Lower leg skin (tissue), 4 donors: Measurements from ENCODE around the gene RBPJ. TPM values are rescaled to one million over a fixed set of nuclear protein-coding genes. Genes with fewer than 3 reads are reported as not detected.

Experiments
- DNase-seq, 2 donors: peaks; one replicate each; pipeline ENCODE4 v3.0.0-alpha.2; 2019; ENCODE audit warnings: low spot score in 2 of 2
- H3K4me3 ChIP-seq: fragments of 200-600 bp; sonication (generic); 2 replicates; pipeline ENCODE4 v1.5.1; 2017; ENCODE audit warnings: mild to moderate bottlenecking, low read depth; ENCODE audit not compliant: poor library complexity, severe bottlenecking
- POLR2A ChIP-seq, 2 donors: fragments of 450-650 bp; IDR thresholded peaks; one replicate each; pipeline ENCODE4 v1.6.1; 2016 to 2017; ENCODE audit warnings: antibody characterized with exemption in 2 of 2, mild to moderate bottlenecking in 1 of 2, moderate library complexity in 1 of 2
- WGBS, 2 donors: methylation state at CpG; one replicate each; pipeline ENCODE4 v1.1.5; 2018; 5-methylcytosine and 5-hydroxymethylcytosine counted together
- intact Hi-C: fragments of 100-400 bp; cut with DNase I; formaldehyde crosslinking; loops from one replicate; pipeline ENCODE4 v1.15.0; 2023; ENCODE audit warnings: low total_unique reads
- total RNA-seq, 4 donors: library from RNA; depleted of rRNA; stranded (reverse); fragments of >200 nt; gene quantifications; one replicate each; pipeline ENCODE4 v1.1.0, GENCODE V29; 2016
- TF ChIP-seq, protein P1 (sequence below), 3 donors: fragments of 450-650 bp; IDR thresholded peaks; one replicate each; pipeline ENCODE4 v1.5.1; 2016; ENCODE audit warnings: antibody characterized with exemption in 3 of 3, mild to moderate bottlenecking in 3 of 3, moderate library complexity in 2 of 3

RBPJ gene
- total RNA-seq, 4 donors from 2014 or later, result 41.1 to 48.3 (median 45.5) TPM

DNA sequence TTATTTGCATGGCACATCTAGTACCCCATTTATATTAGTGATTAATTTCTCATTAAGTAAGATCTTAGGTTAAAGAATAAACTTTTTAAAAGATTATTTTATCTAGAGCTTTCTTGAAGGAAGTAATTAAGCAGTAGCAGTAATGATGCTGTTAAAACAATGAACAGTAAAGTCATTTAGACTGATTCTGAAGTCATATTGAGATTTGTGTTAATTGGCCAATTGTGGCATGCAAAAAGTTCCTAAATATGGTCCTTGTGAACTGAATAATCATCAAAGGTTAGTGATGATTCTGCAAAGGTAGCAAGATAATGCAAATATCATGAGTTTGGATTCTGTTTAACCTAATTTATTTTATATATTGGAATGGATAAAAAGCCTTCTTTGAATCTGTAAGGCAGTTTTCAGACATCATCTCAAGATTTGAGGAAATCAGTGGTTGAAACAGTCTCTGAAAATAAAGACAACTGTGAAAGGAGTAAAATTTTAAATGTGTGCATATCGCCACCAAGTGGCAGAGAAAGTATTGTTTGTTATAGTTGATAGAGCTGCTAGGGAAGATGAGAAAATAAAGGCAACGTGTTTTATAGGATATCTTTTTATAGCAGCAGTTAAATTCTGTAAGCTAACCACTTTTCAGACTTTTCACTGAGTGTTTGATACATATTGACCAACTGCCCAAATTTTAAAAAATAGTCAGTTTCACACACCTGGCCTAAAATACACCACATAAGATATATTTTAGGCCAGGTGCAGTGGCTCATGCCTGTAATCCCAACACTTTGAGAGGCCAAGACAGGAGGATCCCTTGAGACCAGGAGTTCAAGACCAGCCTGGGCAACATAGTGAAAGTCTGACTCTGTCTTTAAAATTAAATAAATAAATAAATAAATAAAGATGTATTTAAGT lies 89.8 kb downstream of the RBPJ start:
- peak in 1 of 2 donors; percentile 36 for DNase-seq
- intact Hi-C loops, result no loop called here
- WGBS, 2 donors, result 4 to 5% methylated on average over 2 of the region's 2 CpGs

DNA sequence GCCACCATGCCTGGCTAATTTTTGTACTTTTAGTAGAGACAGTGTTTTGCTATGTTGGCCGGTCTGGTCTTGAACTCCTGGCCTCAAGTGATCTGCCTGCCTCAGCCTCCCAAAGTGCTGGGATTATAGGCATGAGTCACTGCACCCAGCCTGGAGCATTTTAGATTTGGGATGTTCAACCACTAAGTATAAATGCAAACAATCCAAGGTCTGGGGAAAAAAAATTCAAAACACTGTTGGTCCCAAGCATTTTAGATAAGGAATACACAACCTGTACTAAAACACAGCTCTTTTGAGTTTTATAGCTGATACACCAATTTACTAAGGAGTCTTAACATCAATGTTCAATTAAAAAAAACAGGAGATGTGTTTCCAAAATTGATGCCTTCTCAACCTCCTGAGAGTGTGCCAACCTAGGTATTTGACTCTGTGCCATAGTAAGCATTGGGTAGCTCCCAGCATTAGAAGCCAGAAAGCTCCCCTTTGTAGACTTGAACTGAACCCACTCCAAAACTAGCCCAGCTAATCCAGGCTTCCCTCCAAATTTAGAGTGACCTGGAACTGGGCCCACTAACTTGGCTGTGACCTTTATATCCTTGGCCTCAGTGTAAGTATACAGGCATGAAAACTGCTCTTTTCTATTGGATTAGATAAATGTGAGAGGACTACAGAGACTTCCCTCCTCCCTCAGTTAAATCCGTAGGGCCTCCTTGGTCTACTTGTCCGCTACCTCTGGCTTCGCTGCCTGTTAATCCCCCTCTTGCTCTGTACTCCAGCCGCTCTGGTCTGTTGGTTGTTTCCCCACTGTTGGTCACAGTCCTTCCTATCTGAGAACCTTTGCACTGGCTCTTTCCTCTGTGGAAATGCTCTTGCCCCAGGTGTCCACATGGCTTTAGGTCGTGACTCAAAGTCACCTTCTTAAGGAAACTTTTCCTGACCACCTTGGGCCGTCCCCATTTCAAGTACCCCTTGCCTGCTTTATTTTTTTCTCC lies 91.9 kb downstream of the RBPJ start:
- TF ChIP-seq, protein P1, sequence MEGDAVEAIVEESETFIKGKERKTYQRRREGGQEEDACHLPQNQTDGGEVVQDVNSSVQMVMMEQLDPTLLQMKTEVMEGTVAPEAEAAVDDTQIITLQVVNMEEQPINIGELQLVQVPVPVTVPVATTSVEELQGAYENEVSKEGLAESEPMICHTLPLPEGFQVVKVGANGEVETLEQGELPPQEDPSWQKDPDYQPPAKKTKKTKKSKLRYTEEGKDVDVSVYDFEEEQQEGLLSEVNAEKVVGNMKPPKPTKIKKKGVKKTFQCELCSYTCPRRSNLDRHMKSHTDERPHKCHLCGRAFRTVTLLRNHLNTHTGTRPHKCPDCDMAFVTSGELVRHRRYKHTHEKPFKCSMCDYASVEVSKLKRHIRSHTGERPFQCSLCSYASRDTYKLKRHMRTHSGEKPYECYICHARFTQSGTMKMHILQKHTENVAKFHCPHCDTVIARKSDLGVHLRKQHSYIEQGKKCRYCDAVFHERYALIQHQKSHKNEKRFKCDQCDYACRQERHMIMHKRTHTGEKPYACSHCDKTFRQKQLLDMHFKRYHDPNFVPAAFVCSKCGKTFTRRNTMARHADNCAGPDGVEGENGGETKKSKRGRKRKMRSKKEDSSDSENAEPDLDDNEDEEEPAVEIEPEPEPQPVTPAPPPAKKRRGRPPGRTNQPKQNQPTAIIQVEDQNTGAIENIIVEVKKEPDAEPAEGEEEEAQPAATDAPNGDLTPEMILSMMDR (IDR thresholded peaks at IDR 0.05), result no peak
- no peak for TF ChIP-seq POLR2A (IDR thresholded peaks at IDR 0.05)
- intact Hi-C loops, result no loop called here
- no peak overlapping the region for H3K4me3 ChIP-seq
- DNase-seq, result no peak
- WGBS, 2 donors, result 67 to 82% methylated on average over 7 of the region's 7 CpGs

More for the DNA sequence above, 89.8 kb downstream of the RBPJ start:
- TF ChIP-seq, protein P1 (IDR thresholded peaks at IDR 0.05), result peak in 1 of 3 donors; percentile 9
- no peak for TF ChIP-seq POLR2A (IDR thresholded peaks at IDR 0.05)
- H3K4me3 ChIP-seq, result no peak overlapping the region

DNA sequence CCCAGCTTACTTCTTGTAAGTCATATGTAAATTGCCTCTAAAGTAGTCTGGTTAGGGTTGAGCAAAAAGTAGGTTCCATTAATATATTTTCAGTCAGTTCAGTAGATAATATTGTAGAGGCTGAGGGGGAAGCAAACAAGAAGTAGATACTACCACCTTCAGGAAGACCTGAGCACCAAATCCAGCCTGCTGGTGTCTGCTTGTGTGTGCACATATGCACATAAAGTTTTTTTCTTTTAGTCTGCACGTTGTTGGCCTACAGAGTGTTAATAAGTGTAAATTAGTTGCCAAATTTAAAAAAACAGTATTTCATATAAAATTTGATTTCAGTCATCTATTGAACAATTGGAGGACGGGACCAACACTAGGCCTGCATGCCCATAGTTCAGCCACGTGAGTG lies 92.8 kb downstream of the RBPJ start:
- WGBS, 2 donors, result 80 to 89% methylated on average over 3 of the region's 3 CpGs
- H3K4me3 ChIP-seq, result no peak overlapping the region
- no peak for DNase-seq
- intact Hi-C loops, result no loop called here
- TF ChIP-seq, protein P1 (IDR thresholded peaks at IDR 0.05), result no peak
- TF ChIP-seq POLR2A (IDR thresholded peaks at IDR 0.05), result no peak

DNA sequence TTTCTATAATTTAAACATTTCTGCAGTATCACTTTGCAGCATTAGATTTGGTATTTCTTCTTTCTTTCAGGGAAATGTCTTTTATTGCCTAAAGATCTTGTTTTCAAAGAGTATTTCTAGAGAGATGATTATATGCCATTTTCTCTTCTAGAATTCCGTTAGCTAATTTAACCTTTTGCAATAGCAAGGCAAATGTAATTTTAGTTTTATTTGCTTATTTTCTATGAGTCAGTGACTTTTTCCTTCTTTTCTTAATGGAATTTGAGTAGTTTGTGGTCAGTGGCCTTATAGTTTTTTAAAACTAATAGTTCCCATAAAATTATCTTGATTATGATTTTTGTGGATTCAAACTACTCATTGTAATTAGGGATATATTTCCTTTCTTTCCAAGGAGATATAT lies 97.3 kb downstream of the RBPJ start:
- WGBS, 2 donors, result 75 to 87% methylated on average over 1 of the region's 1 CpG
- no peak for TF ChIP-seq POLR2A (IDR thresholded peaks at IDR 0.05)
- TF ChIP-seq, protein P1 (IDR thresholded peaks at IDR 0.05), result no peak
- H3K4me3 ChIP-seq, result no peak overlapping the region
- DNase-seq, result no peak
- intact Hi-C loops, result no loop called here

DNA sequence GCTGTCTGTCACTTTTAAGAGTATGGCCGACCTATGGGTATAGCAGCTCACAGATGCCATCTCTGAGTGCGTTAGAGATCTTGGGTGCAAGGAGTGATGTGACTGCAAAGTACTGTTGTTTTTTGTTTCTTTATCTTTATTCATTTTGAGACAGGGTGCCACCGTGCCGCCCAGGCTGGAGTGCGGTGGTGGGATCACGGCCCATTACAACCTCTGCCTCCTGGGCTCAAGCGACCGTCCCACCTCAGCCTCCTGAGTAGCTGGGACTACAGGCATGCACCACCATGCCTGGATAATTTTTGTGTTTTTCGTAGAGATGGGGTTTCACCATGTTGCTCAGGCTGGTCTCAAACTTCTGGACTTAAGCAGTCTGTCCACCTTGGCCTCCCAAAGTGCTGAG lies 98.0 kb downstream of the RBPJ start:
- DNase-seq, result no peak
- TF ChIP-seq, protein P1 (IDR thresholded peaks at IDR 0.05), result no peak
- TF ChIP-seq POLR2A (IDR thresholded peaks at IDR 0.05), result no peak
- WGBS, 2 donors, result 95 to 96% methylated on average over 9 of the region's 9 CpGs
- H3K4me3 ChIP-seq, result no peak overlapping the region
- intact Hi-C loops, result no loop called here
